Panc1 (cell line): Measurements from ENCODE around the gene ARHGEF28. TPM values are rescaled to one million over a fixed set of nuclear protein-coding genes. Genes with fewer than 3 reads are reported as not detected.
A peak's percentile ranks its signal among the peaks of the same experiment; 100 is the strongest.

Experiments used
- ATAC-seq: fragments of 200-7000 bp; cut with Tn5 transposase; 2 replicates; pipeline ENCODE4 v1.9.1; 2020; ENCODE audit warnings: mild to moderate bottlenecking, moderate library complexity
- BruUV-seq: library from RNA; stranded (reverse); fragments of 400-500 nt; replicated peaks from 2 replicates; lab custom pipeline; 2021; lab: Mats Ljungman, UMichigan
- CTCF ChIA-PET: fragments of 300-600 bp; sonication (Branson Sonifier 250); formaldehyde crosslinking; loops from one replicate; lab custom pipeline; 2022; ENCODE audit warnings: antibody characterized with exemption; lab: Charles Lee
- POLR2A ChIA-PET: fragments of 300-600 bp; sonication (Branson Sonifier 250); formaldehyde crosslinking; loops from one replicate; lab custom pipeline; 2022; ENCODE audit warnings: antibody characterized with exemption; lab: Charles Lee
- DNase-seq: peaks from one replicate; pipeline ENCODE4 v3.0.0-alpha.2; 2010; ENCODE audit warnings: low read depth, low spot score
- H3K27ac ChIP-seq: 2 replicates; pipeline ENCODE4 v1.5.1; 2011; ENCODE audit warnings: mild to moderate bottlenecking, low read length, inconsistent platforms
- H3K27me3 ChIP-seq: fragments of 200-500 bp; sonication (Bioruptor generic); 2 replicates; pipeline ENCODE4 v1.6.0; 2014; ENCODE audit warnings: low read length, inconsistent platforms; ENCODE audit not compliant: control insufficient read depth, insufficient read depth
- H3K36me3 ChIP-seq: fragments of 200-500 bp; sonication (Bioruptor generic); 2 replicates; pipeline ENCODE4 v1.5.1; 2014; ENCODE audit warnings: inconsistent platforms, mild to moderate bottlenecking, low read length, moderate library complexity; ENCODE audit not compliant: control insufficient read depth, insufficient read depth
- H3K4me1 ChIP-seq: 2 replicates; pipeline ENCODE4 v1.5.1; 2011; ENCODE audit warnings: inconsistent platforms, mild to moderate bottlenecking, low read length, moderate library complexity; ENCODE audit not compliant: control insufficient read depth, insufficient read depth
- H3K4me3 ChIP-seq, 2 experiments: 2 replicates each; pipeline ENCODE4 v1.5.1; 2011 to 2012; ENCODE audit warnings: low read depth in 2 of 2, low read length in 2 of 2, mild to moderate bottlenecking in 2 of 2, inconsistent platforms in 1 of 2, moderate library complexity in 1 of 2
- H3K9me3 ChIP-seq: fragments of 200-500 bp; sonication (Bioruptor generic); 2 replicates; pipeline ENCODE4 v1.5.1; 2014; ENCODE audit warnings: low read depth, mild to moderate bottlenecking, inconsistent platforms, low read length, moderate library complexity; ENCODE audit not compliant: control insufficient read depth, insufficient read depth
- CTCF ChIP-seq: fragments of 450-650 bp; IDR thresholded peaks from 2 replicates; pipeline ENCODE4 v1.5.1; 2017; ENCODE audit warnings: mild to moderate bottlenecking
- POLR2AphosphoS5 ChIP-seq: IDR thresholded peaks from 2 replicates; pipeline ENCODE4 v1.6.1; 2012; ENCODE audit warnings: mild to moderate bottlenecking, low read depth, low read length, moderate library complexity
- REST ChIP-seq, 2 experiments: IDR thresholded peaks; 2 replicates each; pipeline ENCODE4 v1.6.1; 2011 to 2012; ENCODE audit warnings: low read depth in 2 of 2, control low read depth in 1 of 2, low read length in 1 of 2, mild to moderate bottlenecking in 1 of 2, moderate library complexity in 1 of 2; ENCODE audit not compliant: insufficient read depth in 1 of 2
- SIN3A ChIP-seq: IDR thresholded peaks from 2 replicates; pipeline ENCODE4 v1.6.1; 2012; ENCODE audit warnings: low read depth, mild to moderate bottlenecking, low read length, moderate library complexity, borderline replicate concordance; ENCODE audit not compliant: insufficient read depth
- TCF7L2 ChIP-seq: IDR thresholded peaks from 2 replicates; pipeline ENCODE4 v1.6.1; 2011; ENCODE audit warnings: mild to moderate bottlenecking, low read depth, low read length, inconsistent platforms
- in situ Hi-C: cut with HindIII; loops from 2 replicates; pipeline ENCODE4 v1.10.0; 2016; ENCODE audit warnings: low sequenced_read_pairs, low pct_unique_long_range_greater_than_20kb
- intact Hi-C: fragments of 100-400 bp; cut with micrococcal nuclease; formaldehyde crosslinking; loops from one replicate; pipeline ENCODE4 v1.10.0; 2022; ENCODE audit not compliant: unreplicated experiment
- total RNA-seq: library from RNA; stranded (reverse); gene quantifications from one replicate; pipeline ENCODE4 v1.2.1, GENCODE V29; 2021; ENCODE audit not compliant: unreplicated experiment

The ARHGEF28 gene
- total RNA-seq, 1 experiment from 2014 or later = 34.8 TPM

- intact Hi-C loops (loop anchor here (5.0 kb wide), 1 partner anchor 65 kb away; no protein-coding TSS in a partner anchor), in situ Hi-C loops (no loop called here)
- ChIA-PET CTCF (interaction anchor here (0.5 kb wide), 1 partner anchor 34 kb away, joined by 3 read pairs; no protein-coding TSS in a partner anchor), POLR2A (no interaction called here)
- peak overlapping the region; percentile 90 for H3K27ac ChIP-seq
- H3K4me3 ChIP-seq = peak overlapping the region; percentile 60 to 79
- no peaks in the 10 kb centered on the region for H3K36me3 ChIP-seq
- no TSS peak for BruUV-seq
- H3K9me3 ChIP-seq = no peaks in the 10 kb centered on the region
- H3K4me1 ChIP-seq = peaks cover 63% of the 10 kb centered on the region
- ATAC-seq = no peak
- no peak for DNase-seq
- H3K27me3 ChIP-seq = no peaks in the 10 kb centered on the region
- TF ChIP-seq REST (IDR thresholded peaks at IDR 0.05; ENCODE audit: insufficient read depth in 1 of 2, low read depth in 2 of 2, low read length in 1 of 2) (no peak), POLR2AphosphoS5 (no peak), SIN3A (no peak), CTCF (no peak), TCF7L2 (no peak)
Observed at GRCh38 chr5:73626814-73627313, 868 bp downstream of the ARHGEF28 start.

- H3K9me3 ChIP-seq = no peaks in the 10 kb centered on the region
- no peak for TF ChIP-seq CTCF
- no peak for TF ChIP-seq TCF7L2
- no peak for TF ChIP-seq POLR2AphosphoS5
- no peak for TF ChIP-seq SIN3A
- no peak for TF ChIP-seq REST (IDR thresholded peaks at IDR 0.05; ENCODE audit: insufficient read depth in 1 of 2, low read depth in 2 of 2, low read length in 1 of 2)
- H3K27ac ChIP-seq = no peak overlapping the region
- no TSS peak for BruUV-seq
- peaks cover 72% of the 10 kb centered on the region for H3K4me1 ChIP-seq
- H3K4me3 ChIP-seq = no peak overlapping the region
- CTCF ChIA-PET = interaction anchor here (0.6 kb wide), 1 partner anchor 49 kb away, joined by 5 read pairs; no protein-coding TSS in a partner anchor
- ATAC-seq (no peak), DNase-seq (no peak)
- POLR2A ChIA-PET = no interaction called here
- no peaks in the 10 kb centered on the region for H3K36me3 ChIP-seq
- no peaks in the 10 kb centered on the region for H3K27me3 ChIP-seq
- in situ Hi-C loops = no loop called here
- intact Hi-C loops = loop anchor here (5.0 kb wide), 1 partner anchor 63 kb away; no protein-coding TSS in a partner anchor
Observed at GRCh38 chr5:73629456-73629855, 3.5 kb downstream of the ARHGEF28 start.
